Eye (tissue), 1 donor: Measurements from ENCODE around the gene ALDH3B2.

ENCODE experiments used
- DNase-seq: peaks from one replicate; pipeline ENCODE4 v3.0.0-alpha.2; 2015

ALDH3B2 gene

DNA sequence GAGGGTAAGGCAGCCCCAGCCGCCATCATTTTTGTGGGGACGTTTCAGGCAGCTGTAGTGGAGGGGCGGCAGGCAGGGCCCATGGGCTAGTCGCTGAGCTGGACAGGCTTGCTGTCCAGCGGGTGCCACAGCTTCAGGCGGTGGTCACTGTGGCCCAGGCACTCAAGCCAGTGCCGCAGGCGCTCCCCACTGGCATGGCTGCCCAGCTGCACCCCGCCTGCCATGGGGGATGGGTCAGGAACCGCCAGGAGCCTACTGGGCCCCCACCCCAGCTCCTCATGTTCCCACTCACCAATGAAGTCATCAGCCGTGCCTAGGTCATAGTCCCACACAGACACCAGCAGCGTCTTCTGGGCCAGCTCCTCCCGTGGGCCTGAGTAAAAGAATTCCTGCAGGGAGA is 61.7 kb downstream of the ALDH3B2 start:
- no peak for DNase-seq
